Endothelial cell of umbilical vein (primary cell): ENCODE data around the gene HMCES. TPM values are rescaled to one million over a fixed set of nuclear protein-coding genes. Genes with fewer than 3 reads are reported as not detected.

Experiments used
- BruUV-seq: library from RNA; stranded (reverse); fragments of 400-500 nt; replicated peaks from 2 replicates; lab custom pipeline; 2021; lab: Mats Ljungman, UMichigan
- CTCF ChIA-PET: fragments of 300-600, 350-600 bp; sonication (Branson Sonifier 250); formaldehyde crosslinking; loops from one replicate; lab custom pipeline; 2021; ENCODE audit warnings: antibody characterized with exemption, inconsistent platforms; lab: Charles Lee
- POLR2A ChIA-PET: fragments of 300-600, 350-600 bp; sonication (Branson Sonifier 250); formaldehyde crosslinking; loops from one replicate; lab custom pipeline; 2021; ENCODE audit warnings: antibody characterized with exemption, inconsistent platforms; lab: Charles Lee
- DNase-seq: peaks from one replicate; pipeline ENCODE4 v3.0.0-alpha.2; 2011; ENCODE audit warnings: low read depth, low spot score
- FAIRE-seq: peaks from 2 replicates; lab custom pipeline; 2011; peaks lifted over from hg19 to GRCh38; lab: Jason Lieb, UNC
- H2AFZ ChIP-seq: 2 replicates; pipeline ENCODE4 v1.6.0; 2012; ENCODE audit warnings: low read depth, low read length, control low read depth, inconsistent platforms
- H3K27ac ChIP-seq: 2 replicates; pipeline ENCODE4 v1.5.1; 2011; ENCODE audit warnings: low read depth, mild to moderate bottlenecking, control low read depth, low read length, moderate library complexity; ENCODE audit not compliant: insufficient read depth
- H3K27me3 ChIP-seq, 2 experiments: 2 replicates each; pipeline versions ENCODE4 v1.6.0 to v1.6.1; 2011; ENCODE audit warnings: low read length in 2 of 2, mixed read lengths in 1 of 2; ENCODE audit not compliant: control insufficient read depth in 2 of 2, insufficient read depth in 2 of 2
- H3K36me3 ChIP-seq, 2 experiments: 2 replicates in 1 of 2; 3 replicates in 1 of 2; pipeline ENCODE4 v1.5.1; 2011; ENCODE audit warnings: low read length in 2 of 2, mild to moderate bottlenecking in 1 of 2, moderate library complexity in 1 of 2; ENCODE audit not compliant: control insufficient read depth in 2 of 2, insufficient read depth in 2 of 2; ENCODE audit errors: extremely low read depth in 1 of 2
- H3K4me1 ChIP-seq: 3 replicates; pipeline ENCODE4 v1.5.1; 2011; ENCODE audit warnings: mild to moderate bottlenecking, low read length; ENCODE audit not compliant: control insufficient read depth, insufficient read depth; ENCODE audit errors: extremely low read depth
- H3K4me2 ChIP-seq: 2 replicates; pipeline ENCODE4 v1.6.1; 2011; ENCODE audit warnings: low read length, control low read depth, mixed read lengths; ENCODE audit not compliant: insufficient read depth
- H3K4me3 ChIP-seq, 3 experiments: fragments of 200-600 bp in 1 of 3; sonication (generic), shearing (Covaris generic) in 1 of 3; replicated peaks in 1 of 3; 2 replicates each; pipeline ENCODE4 v1.5.1; 2011 to 2016; ENCODE audit warnings: control low read depth in 3 of 3, low read length in 3 of 3, mild to moderate bottlenecking in 2 of 3, inconsistent platforms in 1 of 3, low read depth in 1 of 3, moderate library complexity in 1 of 3; ENCODE audit not compliant: insufficient read depth in 1 of 3
- H3K79me2 ChIP-seq: 2 replicates; pipeline ENCODE4 v1.6.0; 2012; ENCODE audit warnings: low read length, inconsistent platforms; ENCODE audit not compliant: control insufficient read depth, insufficient read depth
- H3K9ac ChIP-seq: replicated peaks from 2 replicates; pipeline ENCODE3; 2011; ENCODE audit warnings: low read length, control low read depth; ENCODE audit not compliant: insufficient read depth; ENCODE audit errors: extremely low read depth
- H3K9me1 ChIP-seq: replicated peaks from 3 replicates; pipeline ENCODE4 v1.6.0; 2011; ENCODE audit warnings: mild to moderate bottlenecking, low read length; ENCODE audit not compliant: control insufficient read depth, insufficient read depth; ENCODE audit errors: extremely low read depth
- H3K9me3 ChIP-seq: replicated peaks from 2 replicates; pipeline ENCODE4 v1.5.1; 2012; ENCODE audit warnings: low read length, inconsistent platforms; ENCODE audit not compliant: control insufficient read depth, insufficient read depth
- H4K20me1 ChIP-seq: replicated peaks from 2 replicates; pipeline ENCODE3; 2011; ENCODE audit warnings: mild to moderate bottlenecking, low read length; ENCODE audit not compliant: control insufficient read depth, insufficient read depth; ENCODE audit errors: extremely low read depth
- CTCF ChIP-seq, 2 donors: IDR thresholded peaks; 1 replicate in 1 of 2; 2 replicates in 1 of 2; pipeline ENCODE4 v1.5.1; 2011; ENCODE audit warnings: low read length in 2 of 2, mild to moderate bottlenecking in 2 of 2, moderate library complexity in 2 of 2, control low read depth in 1 of 2, inconsistent platforms in 1 of 2, low read depth in 1 of 2; ENCODE audit not compliant: insufficient read depth in 1 of 2; ENCODE audit errors: extremely low read depth in 1 of 2
- EZH2 ChIP-seq: IDR thresholded peaks from 2 replicates; pipeline ENCODE4 v1.6.1; 2012; ENCODE audit warnings: borderline replicate concordance, low read depth, mild to moderate bottlenecking, moderate library complexity, low read length, inconsistent platforms; ENCODE audit not compliant: severe bottlenecking
- FOS ChIP-seq: IDR thresholded peaks from 2 replicates; pipeline ENCODE4 v1.6.1; 2011; ENCODE audit warnings: mild to moderate bottlenecking, low read length, moderate library complexity, borderline replicate concordance; ENCODE audit not compliant: insufficient read depth
- GATA2 ChIP-seq: IDR thresholded peaks from 2 replicates; pipeline ENCODE4 v1.7.0; 2011; ENCODE audit warnings: low read depth, mild to moderate bottlenecking, moderate library complexity, mixed read lengths, low read length; ENCODE audit not compliant: insufficient read length, insufficient read depth
- JUN ChIP-seq: IDR thresholded peaks from 2 replicates; pipeline ENCODE4 v1.6.1; 2011; ENCODE audit warnings: borderline replicate concordance, low read depth; ENCODE audit not compliant: insufficient read length, insufficient read depth
- MYC ChIP-seq: IDR thresholded peaks from one replicate; pipeline ENCODE4 v1.6.1; 2011; ENCODE audit warnings: mild to moderate bottlenecking, low read depth, low read length
- POLR2A ChIP-seq: IDR thresholded peaks from 2 replicates; pipeline ENCODE4 v1.6.1; 2012; ENCODE audit warnings: low read depth, mild to moderate bottlenecking, control low read depth, low read length
- POLR2AphosphoS5 ChIP-seq: IDR thresholded peaks from 2 replicates; pipeline ENCODE4 v1.6.1; 2012; ENCODE audit warnings: low read depth, mild to moderate bottlenecking, control low read depth, low read length, moderate library complexity; ENCODE audit not compliant: insufficient read depth
- dilution Hi-C: fragments of 300-500 bp; cut with MboI; formaldehyde crosslinking; loops from one replicate; pipeline ENCODE4 v1.15.0; 2019; ENCODE audit warnings: low sequenced_read_pairs; ENCODE audit not compliant: extremely low pct_ligation_motif_present
- intact Hi-C: fragments of 100-400 bp; cut with micrococcal nuclease; formaldehyde crosslinking; loops from one replicate; pipeline ENCODE4 v1.10.0; 2022
- polyA plus RNA-seq, 4 experiments: library from polyadenylated mRNA; depleted of rRNA in 3 of 4; stranded (reverse) in 3 of 4; unstranded in 1 of 4; fragments of >200 nt; gene quantifications; 2 replicates each; pipeline versions ENCODE4 v1.2.1 to v1.2.3, GENCODE V29; 2011 to 2012; ENCODE audit warnings: missing spikeins in 1 of 4
- total RNA-seq: library from RNA; stranded (reverse); gene quantifications from 2 replicates; pipeline ENCODE4 v1.2.3, GENCODE V29; 2021
- TF ChIP-seq, protein P1 (sequence below): IDR thresholded peaks from 2 replicates; pipeline ENCODE4 v1.6.1; 2011; ENCODE audit not compliant: insufficient read depth, insufficient read length

The HMCES gene
- total and polyA plus RNA-seq, 2 donors (not counting 3 experiments of a cell fraction or from before 2014, with no cell fraction given), result 30.6 to 40.8 TPM

DNA sequence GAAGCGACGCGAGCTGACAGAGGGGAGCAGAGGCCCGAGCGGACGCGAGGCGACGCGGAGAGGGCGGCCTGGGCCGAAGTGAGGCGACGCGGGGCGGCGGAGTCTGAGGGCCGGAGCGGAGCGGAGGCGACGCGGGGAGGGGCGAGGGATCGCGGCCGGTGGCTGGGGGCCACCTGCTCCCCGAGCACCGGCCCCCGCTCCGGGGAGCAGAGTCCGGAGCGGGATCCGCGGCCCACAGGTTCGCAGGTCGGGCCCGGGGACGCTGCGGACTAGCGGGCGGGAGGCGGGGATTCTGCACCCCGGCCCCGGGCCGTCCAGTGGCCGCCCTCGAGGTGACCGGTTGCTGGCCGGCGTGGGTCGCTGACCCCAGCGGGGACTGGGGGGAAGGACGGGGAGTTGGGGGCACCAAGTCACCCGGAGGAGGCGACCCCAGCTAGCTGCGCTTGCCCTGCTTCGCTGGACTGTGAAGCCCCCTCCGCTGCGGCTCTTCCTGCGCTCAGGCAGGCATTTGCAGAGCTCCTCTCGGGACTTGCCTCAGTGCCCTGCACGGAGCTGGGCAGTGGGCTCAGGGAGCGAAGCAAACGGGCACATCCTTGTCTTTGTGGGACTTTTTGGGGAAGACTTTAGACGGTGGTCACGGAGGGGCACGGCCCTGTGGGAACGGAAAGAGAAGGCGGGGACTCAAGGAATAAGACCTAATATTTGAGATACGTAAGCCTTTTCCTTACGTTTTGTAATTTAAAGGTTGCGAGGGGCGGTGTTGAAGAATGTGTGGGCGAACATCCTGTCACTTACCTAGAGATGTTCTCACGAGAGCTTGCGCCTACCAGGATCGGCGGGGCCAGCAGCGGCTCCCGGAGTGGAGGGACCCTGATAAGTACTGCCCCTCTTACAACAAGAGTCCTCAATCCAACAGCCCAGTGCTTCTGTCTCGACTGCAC lies 566 bp downstream of the HMCES start:
- DNase-seq, result peak; percentile 75
- H2AFZ ChIP-seq, result peak overlapping the region; percentile 90
- peak overlapping the region; percentile 86 for H3K9ac ChIP-seq
- peaks cover 11% of the 10 kb centered on the region for H3K79me2 ChIP-seq
- H3K9me1 ChIP-seq, result no peaks in the 10 kb centered on the region
- FAIRE-seq, result peak; percentile 49
- no TSS peak for BruUV-seq
- H3K4me1 ChIP-seq, result peaks cover 15% of the 10 kb centered on the region
- no peaks in the 10 kb centered on the region for H3K9me3 ChIP-seq
- peak overlapping the region; percentile 81 to 98 (median 89) for H3K4me3 ChIP-seq
- no peaks in the 10 kb centered on the region for H4K20me1 ChIP-seq
- no peaks in the 10 kb centered on the region for H3K27me3 ChIP-seq
- no peak for TF ChIP-seq FOS
- peak; percentile 26 for TF ChIP-seq POLR2AphosphoS5
- POLR2A ChIA-PET, result interaction anchor here (0.5 to 1.4 kb wide), 4 partner anchors 34 to 159 kb away, joined by 3 to 12 read pairs (median 4); a partner anchor contains a TSS
- H3K27ac ChIP-seq, result peak overlapping the region; percentile 83
- CTCF ChIA-PET, result interaction anchor here (0.7 to 2.3 kb wide), 4 partner anchors 37 to 309 kb away, joined by 3 to 19 read pairs (median 4); a partner anchor contains a TSS
- dilution Hi-C loops, result no loop called here
- H3K36me3 ChIP-seq, result peaks cover 18 to 22% of the 10 kb centered on the region in 2 experiments
- intact Hi-C loops, result loop anchor here (1.0 kb wide), 1 partner anchor 36 kb away; no protein-coding TSS in a partner anchor
- H3K4me2 ChIP-seq, result peak overlapping the region; percentile 95

DNA sequence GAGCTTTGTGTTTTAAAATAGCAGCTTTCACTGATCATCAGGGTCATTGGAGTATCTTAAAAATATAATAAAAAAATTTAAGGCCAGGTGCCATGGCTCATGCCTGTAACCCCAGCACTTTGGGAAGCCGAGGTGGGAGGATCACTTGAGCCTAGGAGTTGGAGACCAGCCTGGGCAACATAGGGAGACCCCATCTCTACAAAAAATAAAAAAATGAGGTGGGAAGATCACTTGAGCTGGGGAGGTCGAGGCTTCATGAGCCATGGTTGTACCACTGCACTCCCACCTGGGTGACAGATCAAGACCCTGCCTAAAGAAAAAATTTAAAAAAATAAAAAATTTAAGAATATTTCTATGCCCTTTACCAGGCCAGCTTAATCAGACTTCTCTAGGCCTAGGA lies 1.5 kb downstream of the HMCES start:
- BruUV-seq, result no TSS peak
- H3K4me3 ChIP-seq, result peak overlapping the region in 1 of 3 experiments; percentile 89

More for the DNA sequence above, 1.5 kb downstream of the HMCES start:
- Histone ChIP-seq H3K4me1 (peaks cover 15% of the 10 kb centered on the region), H4K20me1 (no peaks in the 10 kb centered on the region), H3K79me2 (peaks cover 11% of the 10 kb centered on the region), H3K27me3 (no peaks in the 10 kb centered on the region), H3K9ac (peak overlapping the region; percentile 86), H3K9me1 (no peaks in the 10 kb centered on the region), H3K36me3 (peaks cover 10 to 15% of the 10 kb centered on the region in 2 experiments), H2AFZ (no peak overlapping the region), H3K27ac (no peak overlapping the region), H3K9me3 (no peaks in the 10 kb centered on the region), H3K4me2 (peak overlapping the region; percentile 95)
- no peak for FAIRE-seq
- intact Hi-C loops, result no loop called here
- DNase-seq, result no peak
- ChIA-PET POLR2A (interaction anchor here (0.5 to 1.4 kb wide), 3 partner anchors 33 to 87 kb away, joined by 3 to 12 read pairs (median 7); a partner anchor contains a TSS), CTCF (interaction anchor here (0.7 to 2.3 kb wide), 4 partner anchors 36 to 310 kb away, joined by 3 to 19 read pairs (median 3); a partner anchor contains a TSS)
- TF ChIP-seq JUN (no peak), EZH2 (no peak), GATA2 (no peak), FOS (no peak), MYC (no peak), POLR2A (no peak), POLR2AphosphoS5 (no peak), CTCF (IDR thresholded peaks at IDR 0.05; ENCODE audit: extremely low read depth in 1 of 2, insufficient read depth in 1 of 2, low read depth in 1 of 2, low read length in 2 of 2) (no peak)
- TF ChIP-seq, protein P1, sequence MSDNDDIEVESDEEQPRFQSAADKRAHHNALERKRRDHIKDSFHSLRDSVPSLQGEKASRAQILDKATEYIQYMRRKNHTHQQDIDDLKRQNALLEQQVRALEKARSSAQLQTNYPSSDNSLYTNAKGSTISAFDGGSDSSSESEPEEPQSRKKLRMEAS, result no peak
- dilution Hi-C loops, result no loop called here
